ENCODE data around the gene ABHD1.
A peak's percentile ranks its signal among the peaks of the same experiment; 100 is the strongest.

ABHD1 gene

GRCh38 chr2:27131429-27131828, 7.8 kb downstream of the ABHD1 start:
- no peak for DNase-seq (ENCODE audit: extremely low read depth, low read depth)
- TF ChIP-seq, protein P1, sequence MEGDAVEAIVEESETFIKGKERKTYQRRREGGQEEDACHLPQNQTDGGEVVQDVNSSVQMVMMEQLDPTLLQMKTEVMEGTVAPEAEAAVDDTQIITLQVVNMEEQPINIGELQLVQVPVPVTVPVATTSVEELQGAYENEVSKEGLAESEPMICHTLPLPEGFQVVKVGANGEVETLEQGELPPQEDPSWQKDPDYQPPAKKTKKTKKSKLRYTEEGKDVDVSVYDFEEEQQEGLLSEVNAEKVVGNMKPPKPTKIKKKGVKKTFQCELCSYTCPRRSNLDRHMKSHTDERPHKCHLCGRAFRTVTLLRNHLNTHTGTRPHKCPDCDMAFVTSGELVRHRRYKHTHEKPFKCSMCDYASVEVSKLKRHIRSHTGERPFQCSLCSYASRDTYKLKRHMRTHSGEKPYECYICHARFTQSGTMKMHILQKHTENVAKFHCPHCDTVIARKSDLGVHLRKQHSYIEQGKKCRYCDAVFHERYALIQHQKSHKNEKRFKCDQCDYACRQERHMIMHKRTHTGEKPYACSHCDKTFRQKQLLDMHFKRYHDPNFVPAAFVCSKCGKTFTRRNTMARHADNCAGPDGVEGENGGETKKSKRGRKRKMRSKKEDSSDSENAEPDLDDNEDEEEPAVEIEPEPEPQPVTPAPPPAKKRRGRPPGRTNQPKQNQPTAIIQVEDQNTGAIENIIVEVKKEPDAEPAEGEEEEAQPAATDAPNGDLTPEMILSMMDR (IDR thresholded peaks at IDR 0.05; ENCODE audit: low read depth, low read length) = no peak

DNA sequence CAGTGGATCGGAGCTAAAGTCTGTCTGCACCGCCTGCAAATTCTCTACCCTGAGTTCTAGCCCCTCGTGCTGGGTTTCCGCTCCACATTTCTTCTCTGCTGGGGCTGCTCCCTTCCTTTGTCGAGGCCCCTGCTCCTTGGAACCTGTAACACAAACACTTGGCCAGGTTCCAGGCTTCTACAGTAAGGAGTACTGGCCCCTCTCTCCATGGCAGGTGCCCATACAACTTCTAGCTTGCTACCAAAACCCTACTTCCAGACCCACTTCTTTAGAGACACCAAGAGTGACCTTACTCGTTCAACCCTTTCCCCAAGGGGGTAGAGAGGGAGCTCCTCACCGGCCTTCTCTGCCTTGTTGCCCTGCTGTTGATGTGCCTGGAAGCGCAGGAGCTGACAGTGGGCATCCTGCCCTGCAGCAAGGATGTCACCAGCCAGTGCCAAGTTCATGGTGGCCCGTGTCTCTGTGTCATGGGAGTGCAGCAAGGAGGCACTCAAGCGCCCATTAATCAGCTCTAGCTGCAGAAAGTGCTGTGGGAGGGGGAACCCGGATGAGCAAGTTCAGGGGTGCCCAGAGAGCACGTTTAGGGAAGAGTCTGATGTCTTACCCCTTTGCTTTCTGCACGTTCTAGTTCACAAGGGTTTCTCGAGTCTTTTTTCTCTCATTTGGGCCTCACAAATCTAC, 9.7 kb downstream of the ABHD1 start:
- TF ChIP-seq, protein P1 (IDR thresholded peaks at IDR 0.05; ENCODE audit: low read depth, low read length) = no peak
- DNase-seq (ENCODE audit: extremely low read depth, low read depth) = no peak

DNA sequence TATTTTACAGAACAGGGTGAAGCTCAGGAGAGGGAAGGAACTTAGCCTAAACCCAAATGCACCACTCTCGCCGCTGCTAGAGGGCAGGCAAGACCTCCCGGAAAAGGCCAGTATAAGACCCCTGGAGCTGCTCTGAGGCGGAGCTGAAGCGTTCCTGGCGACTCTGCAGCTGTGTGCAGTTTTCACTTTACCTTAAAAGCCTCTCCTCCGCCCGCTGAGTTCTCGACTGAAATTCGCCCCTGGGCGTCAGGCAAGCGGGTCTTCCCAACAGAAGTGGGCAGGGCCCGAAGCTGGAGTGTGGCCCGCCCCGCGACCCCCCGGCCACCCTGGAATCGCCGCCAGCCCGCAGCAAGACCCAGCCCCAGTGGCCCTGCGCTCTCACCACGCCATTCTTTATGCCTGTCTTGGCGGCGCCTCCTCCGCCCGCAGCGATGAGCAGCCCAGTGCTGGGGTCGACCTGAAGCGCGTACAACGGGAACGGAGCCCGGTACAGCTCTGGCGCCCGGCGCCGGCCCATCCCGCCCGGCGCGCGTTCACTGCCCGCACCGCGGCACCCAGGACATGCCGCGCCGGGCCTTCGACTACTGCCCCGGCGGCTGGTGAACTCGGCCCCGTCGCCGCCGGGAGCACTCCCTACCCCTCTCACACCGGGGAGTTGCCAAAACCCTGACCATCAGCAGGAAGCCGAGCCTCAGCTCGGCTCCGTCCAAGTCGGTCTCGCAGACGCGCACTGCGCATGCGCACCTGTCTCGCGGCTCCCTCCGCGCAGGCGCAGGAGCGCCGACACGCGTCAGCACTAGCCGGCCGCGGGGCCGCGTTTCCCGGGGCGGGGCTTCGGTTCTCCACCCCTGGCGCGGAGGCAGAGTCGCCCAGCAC, 10.5 kb downstream of the ABHD1 start, which contains the start of gene PREB:
PREB (minus strand) TSS at position 732 of the 876 bp plus-strand sequence; CDS start at position 517, 215 bp downstream.
- peak; percentile 88 for DNase-seq (ENCODE audit: extremely low read depth, low read depth)

GRCh38 chr2:27134781-27135477, 11.3 kb downstream of the ABHD1 start:
- DNase-seq (ENCODE audit: extremely low read depth, low read depth) = no peak
- TF ChIP-seq, protein P1 (IDR thresholded peaks at IDR 0.05; ENCODE audit: low read depth, low read length) = no peak

More for the DNA sequence above, 10.5 kb downstream of the ABHD1 start, which contains the start of gene PREB:
- TF ChIP-seq, protein P1 (IDR thresholded peaks at IDR 0.05; ENCODE audit: low read depth, low read length) = peak; percentile 49

DNA sequence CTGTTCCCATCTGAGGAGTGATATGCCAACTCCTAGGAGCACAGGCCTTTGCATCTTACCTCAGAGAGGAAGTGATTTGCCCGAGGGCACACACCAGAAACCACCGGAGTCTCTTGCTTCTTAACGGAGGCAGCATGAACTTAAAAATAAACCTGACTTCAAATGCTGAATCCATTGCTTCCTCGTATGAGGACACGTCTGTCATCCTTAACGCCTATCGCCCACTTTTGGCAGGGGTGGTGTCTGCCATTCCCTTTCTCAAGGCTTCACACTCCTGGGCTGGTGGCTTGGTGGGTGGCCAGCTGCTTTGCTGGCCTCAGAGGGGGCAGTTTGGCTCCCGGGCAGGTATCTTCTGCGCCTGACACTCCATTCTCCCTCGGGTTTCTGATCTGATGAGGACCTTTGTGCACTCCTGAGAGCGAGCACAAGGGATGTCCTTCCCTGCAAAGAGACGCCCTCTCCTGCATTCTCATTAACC, 11.9 kb downstream of the ABHD1 start:
- no peak for DNase-seq (ENCODE audit: extremely low read depth, low read depth)
- TF ChIP-seq, protein P1 (IDR thresholded peaks at IDR 0.05; ENCODE audit: low read depth, low read length) = no peak

DNA sequence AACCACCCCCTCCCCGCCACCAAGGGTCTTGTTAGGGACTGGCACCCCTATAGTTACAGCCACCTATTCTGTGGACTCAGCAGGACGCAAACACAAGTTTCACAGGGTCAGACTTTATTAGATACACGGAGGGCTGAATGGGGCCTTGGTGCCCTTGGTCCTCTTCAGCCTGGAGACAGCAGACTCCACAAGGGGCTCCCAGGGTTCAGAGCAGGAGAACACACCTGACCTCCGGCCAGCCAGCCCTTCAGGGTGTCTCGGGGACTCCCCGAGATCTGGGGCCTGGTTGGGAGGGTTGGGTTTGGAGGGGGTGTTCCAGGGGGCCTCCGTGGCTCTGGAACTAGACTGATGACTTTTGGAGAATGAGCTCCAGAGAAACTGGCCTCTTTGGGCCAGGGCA, 13.1 kb downstream of the ABHD1 start:
- TF ChIP-seq, protein P1 (IDR thresholded peaks at IDR 0.05; ENCODE audit: low read depth, low read length) = no peak
- DNase-seq (ENCODE audit: extremely low read depth, low read depth) = no peak

Measured in AG09319 (cell line).